GM18858 (cell line): Measurements from ENCODE around the gene TRAF3IP1.
"Not testable (repeated sequence)": the region's sequence is repeated elsewhere in the genome, so short reads cannot be mapped to it uniquely, and the experiment has no call there.

Experiments
- ATAC-seq: cut with Tn5 transposase; IDR thresholded peaks from one replicate; pipeline ENCODE4 v1.9.1; 2021; ENCODE audit not compliant: unreplicated experiment

The TRAF3IP1 gene

DNA sequence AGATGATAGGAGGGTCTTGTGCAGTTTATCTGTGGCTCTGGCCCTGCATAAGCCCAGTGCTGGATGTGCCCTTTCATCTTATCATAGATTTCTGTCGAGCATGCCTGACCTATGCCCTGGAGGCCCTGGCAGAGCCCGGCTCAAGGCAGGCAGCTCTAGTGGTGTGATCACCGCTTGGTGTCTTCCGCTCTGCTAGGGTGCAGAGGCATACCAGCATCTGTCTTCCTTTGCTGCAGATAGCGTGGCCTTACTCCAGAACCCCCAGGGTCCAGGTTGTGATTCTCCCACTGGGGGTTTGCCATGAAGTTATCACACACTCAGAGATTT lies 13.7 kb upstream of the TRAF3IP1 start:
- ATAC-seq: no peak

DNA sequence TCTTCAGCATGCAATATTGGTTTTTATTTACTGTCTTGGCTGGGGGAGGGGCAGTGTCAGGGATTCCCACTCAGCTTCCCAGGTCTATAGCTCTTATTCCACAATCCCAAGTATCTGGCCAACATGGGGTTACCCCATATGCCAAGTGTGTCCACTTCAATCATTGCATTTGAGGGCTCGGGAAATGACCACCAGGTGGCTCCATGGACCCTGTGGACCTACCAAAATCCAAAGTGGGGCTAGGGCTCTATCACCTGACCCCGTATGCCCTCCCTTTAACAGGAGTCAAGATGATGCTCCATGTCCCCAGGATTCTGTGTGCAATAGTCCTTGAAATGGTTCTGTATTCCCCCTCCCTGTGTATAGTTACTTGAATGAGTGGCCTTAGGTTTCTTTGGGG lies 12.1 kb upstream of the TRAF3IP1 start:
- ATAC-seq: no peak

DNA sequence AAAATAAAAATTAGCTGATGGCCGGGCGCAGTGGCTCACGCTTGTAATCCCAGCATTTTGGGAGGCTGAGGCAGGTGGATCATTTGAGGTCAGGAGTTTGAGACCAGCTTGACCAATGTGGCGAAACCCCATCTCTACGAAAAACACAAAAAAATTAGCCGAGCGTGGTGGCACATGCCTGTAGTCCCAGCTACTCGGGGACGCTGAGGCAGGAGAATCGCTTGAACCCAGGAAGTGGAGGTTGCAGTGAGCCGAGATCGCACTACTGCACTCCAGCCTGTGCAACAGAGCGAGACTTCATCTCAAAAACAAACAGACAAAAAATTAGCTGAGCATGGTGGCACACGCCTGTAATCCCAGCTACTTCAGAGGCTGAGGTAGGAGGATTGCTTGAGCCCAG lies 9.6 kb upstream of the TRAF3IP1 start:
- ATAC-seq: not testable (repeated sequence)

DNA sequence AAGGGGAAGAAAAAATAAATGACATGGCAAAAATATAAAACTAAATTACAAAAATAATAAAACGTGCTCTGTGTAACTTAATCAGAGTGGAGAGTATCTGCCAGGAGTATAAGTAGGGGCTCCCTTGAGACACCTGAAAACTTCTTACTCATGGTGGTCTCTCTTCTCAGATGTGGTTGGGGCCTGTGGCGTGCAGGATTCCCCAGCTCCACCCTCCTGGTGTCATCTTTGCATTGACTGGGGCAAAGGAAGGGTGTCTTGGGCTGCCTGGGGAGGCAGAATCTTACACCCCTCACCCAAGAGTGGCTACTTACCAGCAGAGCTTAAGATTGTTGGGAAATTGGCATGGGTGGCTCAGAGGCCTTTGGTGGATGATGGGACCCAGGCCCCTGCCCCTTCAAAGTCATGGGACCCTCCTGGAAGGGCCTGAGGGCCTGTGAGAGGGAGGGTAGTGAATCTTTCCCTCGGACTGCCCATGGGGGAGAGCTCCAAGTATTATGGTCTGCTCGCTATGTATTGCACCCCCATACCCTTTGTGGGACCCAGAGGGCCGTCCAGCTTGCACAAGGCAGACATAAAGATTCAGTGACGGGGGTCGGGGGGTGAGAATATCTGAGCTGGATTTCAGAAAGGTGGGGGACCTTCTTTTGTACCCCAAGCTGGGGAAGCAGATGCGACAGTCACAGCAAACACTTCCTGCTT lies 6.9 kb upstream of the TRAF3IP1 start:
- ATAC-seq: no peak

DNA sequence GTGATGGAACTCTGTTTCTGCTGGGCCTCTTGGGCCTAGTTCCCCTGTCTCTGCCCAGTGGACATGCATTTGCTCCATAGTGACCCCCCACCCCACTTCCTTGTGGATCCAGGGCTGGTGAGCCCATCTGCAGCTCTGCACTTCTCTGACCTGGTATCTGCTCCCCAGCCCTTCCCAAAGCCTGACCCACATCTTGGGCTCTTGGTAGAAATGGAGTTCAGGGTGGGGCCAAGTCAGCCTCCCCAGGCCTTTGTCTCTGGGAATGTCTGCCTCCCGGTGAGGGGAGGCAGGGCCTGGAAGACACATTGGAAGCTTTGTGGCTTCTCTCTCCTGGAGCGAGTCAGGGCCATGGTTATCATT lies 6.3 kb upstream of the TRAF3IP1 start:
- no peak for ATAC-seq

DNA sequence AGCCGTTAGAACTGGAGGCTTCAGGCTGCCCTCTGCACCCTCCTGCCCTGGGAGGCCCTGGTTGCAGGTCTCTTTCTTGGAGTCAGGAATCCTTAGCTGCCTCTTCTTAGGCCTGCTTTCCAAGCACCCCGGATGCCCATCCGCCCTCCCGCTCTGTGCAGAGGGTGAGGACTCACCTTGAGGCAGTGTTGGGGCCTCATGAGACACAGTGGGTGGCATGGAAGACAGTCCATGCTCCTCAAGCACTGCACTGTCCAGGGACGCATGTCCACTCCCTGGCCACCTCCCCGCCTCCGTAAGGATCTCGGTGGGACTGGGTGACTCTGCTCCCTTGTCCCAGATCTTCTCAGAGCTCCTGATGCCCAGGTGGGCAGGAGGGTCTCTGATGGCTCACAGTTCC lies 5.7 kb upstream of the TRAF3IP1 start:
- no peak for ATAC-seq

DNA sequence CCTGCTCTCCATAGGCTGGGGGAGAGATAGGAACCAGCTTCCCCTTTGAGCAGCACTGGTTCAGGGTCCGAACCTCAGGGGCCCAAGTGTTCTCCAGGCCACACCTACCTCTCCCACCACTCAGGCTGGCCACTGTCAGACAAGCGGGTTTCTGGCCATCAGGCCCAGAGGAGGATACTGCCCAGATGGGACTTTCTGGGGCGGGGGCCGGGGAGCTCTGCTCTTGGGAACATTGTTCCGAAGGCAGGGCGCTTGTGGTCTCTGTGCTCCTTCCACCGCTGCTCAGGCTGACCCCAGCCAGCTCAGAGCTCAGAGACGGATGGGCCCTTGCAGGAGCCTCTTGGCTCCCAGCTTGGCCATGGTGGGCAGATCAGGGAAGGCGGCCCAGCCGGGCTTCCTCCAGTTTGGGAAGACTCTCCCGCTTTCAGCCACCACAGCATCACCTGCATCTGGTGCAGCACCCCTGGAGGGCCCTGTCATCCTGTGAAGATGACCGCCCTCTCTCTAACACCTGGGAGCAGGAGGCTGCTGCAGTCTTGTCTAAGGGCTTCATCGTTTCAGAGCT lies 5.2 kb upstream of the TRAF3IP1 start:
- no peak for ATAC-seq

DNA sequence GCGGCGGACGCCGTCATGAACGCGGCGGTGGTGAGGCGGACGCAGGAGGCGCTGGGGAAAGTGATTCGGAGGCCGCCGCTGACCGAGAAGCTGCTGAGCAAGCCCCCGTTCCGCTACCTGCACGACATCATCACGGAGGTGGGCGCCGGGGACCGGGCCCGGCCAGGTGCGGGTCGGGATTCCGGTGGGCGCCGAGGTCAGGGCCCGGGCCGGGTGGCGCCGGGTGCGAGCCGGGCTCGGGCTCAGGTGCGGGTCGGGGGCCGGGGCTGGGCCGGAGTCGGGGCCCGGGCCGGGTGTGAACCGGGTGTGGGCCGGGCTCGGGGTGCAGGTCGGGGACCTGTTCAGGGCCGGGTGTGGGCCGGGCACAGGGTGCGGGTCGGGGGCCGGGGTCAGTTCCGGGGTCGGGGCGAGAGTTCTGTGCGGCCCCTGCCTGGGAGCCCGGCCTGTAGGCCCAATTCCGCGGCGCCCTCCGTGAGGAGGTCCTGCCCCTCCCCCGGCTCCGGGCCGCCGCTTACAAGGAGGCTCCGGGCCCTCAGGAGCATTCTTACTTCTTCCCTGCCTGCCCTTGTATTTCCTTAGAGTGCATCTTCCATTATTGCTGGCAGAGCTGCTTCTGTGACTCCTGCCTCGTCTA lies 447 bp downstream of the TRAF3IP1 start:
- no peak for ATAC-seq

DNA sequence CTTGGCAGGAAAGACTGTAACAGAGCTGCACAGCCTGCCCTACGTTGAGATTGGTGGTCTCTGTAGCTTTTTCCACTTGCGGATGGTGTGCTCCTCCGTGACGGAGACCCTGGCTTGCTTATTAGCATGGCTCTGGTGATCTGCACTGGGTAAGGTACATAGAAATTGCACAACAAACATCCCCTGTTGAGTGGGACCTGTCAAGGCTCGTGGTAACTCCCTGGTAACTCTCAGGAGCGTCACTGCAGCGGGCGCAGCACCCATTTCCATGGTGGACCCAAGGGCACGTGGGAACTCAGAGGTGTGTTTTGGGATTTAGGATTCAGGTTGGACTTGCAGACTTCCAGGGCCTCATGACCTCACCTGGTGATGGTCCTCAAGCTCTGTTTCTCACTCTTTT lies 1.1 kb downstream of the TRAF3IP1 start:
- ATAC-seq: no peak

DNA sequence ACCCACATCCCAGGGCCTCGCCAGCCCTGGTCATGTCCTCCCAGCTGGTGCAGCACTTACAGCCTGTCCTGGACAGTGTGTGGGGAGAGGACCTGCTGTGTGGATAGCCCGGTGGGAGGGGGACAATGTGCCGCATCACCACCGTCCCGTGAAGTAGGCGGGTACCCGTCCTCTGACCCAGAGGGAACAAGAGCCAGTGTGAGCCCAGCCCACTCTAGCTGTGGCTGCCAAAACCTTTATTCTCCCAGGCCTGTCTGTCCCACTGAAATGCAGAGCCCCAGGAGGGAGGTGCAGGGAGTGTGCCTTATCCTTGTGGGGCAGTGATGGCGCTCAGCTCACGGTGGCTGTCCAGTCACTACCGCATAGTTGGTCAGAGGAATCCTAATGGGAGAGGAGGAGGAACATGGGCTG lies 1.7 kb downstream of the TRAF3IP1 start:
- ATAC-seq: no peak

DNA sequence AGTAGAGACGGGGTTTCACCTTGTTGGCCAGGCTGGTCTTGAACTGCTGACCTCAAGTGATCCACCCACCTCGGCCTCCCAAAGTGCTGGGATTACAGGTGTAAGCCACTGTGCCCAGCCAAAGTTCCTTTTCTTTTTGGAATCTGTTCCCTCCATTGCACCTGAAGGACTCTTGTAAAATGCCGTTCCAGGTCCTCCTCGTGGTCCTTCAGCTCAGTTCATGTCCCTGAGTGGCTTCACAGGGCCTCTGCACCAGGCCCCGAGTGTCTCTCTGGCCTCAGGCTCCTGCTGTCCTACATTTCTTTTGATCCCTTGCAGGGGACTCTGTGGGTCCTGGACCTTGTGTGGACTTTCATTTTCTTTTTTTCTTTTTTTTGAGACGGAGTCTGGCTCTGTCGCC lies 3.9 kb downstream of the TRAF3IP1 start:
- not testable (repeated sequence) for ATAC-seq

DNA sequence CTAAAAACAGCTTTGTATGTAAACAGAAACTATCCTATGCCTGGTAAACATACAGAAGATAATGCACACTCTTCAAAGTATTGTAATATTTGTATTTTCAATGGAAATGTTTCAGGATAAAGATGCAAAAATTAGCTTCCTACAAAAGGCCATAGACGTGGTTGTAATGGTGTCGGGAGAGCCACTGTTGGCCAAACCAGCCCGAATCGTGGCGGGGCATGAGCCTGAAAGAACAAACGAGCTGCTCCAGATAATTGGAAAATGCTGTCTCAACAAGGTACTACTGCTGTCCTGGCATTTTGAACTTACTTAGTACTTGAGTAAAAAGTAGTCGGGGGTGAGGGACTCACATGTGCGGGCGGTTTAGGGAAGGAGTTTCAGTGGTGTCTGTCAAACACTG lies 5.4 kb downstream of the TRAF3IP1 start:
- ATAC-seq: no peak

DNA sequence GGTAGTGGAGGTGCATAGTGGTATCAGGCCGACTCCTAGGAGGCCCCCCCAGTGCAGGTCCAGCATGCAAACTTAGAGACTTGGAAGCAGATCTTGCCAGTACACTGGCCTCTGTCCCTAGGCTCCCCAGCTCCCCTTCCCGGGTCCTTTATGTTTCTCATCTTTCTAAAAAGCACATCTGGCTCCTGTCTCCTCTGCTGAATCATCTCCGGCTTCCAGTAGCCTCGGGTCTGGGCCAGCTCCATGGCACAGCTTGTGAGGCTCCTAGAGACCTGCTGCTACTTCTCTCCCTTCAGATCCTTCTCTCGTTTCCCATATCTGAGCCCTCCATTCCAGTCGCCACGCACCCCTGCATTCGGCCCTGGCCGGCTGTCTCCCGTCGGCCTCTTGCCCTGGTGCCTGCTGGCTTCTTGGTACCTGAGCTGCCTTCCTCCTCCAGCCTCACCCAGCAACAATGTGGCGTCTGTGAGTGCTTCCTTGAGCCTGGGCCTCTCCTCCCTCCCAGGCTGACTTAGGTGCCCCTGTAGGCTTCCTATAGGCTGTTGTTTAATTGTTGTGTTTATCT lies 6.6 kb downstream of the TRAF3IP1 start:
- ATAC-seq: no peak

DNA sequence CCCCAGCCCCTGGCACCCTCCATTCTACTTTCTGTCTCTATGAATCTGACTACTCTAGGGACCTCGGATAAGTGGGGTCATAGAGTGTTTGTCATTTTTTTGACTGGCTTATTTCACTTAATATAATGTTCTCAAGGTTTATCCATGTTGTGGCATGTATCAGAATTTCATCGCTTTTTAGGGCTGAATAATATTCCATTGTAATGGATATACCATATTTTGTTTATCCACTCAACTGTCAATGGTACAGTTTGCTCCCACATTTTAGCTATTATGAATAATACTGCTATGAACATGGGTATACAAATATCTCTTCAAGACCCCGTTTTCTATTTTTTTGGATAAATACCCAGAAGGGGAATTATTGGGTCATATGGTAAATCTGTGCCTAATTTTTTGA lies 7.4 kb downstream of the TRAF3IP1 start:
- no peak for ATAC-seq

DNA sequence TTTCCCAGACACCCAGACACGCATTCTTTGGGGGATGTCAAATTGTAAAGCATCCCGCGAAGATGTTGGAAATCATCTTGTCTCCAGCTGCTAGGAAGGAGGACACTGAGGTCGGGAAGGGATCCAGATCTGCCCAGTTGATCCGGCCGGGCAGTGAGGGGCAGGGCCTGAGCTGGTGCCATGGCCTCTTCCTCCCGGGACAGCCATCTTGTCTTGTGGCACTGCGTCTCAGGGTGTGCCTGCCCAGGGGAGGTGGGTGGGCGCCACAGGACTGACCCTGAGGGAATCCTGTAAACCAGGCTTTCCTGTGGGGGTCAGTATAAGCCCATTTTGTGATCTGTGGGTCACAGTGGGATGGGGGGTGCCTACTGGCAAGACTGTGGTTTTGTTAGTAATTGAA lies 10.1 kb downstream of the TRAF3IP1 start:
- ATAC-seq: no peak

DNA sequence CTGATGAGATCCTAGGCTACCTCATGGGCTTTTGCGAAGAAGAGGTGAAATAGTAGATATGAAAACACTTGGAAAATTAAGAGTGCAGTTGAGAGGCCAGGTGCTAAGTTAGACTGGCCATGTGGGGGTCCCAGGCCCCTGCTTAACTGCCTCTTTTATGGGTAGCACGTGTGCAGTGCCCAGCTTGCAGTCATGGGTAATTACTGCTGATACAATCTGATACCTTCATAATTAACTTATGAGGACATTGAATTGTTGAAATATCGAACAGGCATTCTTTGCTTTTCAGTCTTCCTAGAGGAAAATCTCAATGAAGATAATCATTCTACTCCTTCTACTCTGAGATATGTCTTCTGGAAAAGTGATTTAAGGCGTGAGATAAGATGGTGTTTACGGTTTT lies 11.6 kb downstream of the TRAF3IP1 start:
- no peak for ATAC-seq

DNA sequence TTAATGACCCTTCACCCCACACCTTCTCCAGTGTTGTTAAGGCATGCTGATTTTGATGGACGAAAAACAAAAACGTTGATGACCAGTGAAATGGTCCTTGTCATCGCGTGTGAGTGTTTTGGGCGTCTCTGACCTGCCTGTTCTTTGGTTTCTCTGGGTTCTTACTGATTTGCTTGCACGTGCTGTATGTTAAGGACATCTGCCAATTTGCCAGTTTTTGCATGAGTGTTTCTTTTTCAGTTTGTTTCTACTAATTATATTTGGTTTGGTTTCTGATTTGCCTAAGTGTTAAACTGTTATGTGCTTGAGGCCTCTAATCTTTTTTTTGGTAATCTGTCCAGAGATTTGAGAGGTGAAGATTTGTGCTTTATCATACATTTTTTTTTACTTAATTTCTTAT lies 14.6 kb downstream of the TRAF3IP1 start:
- no peak for ATAC-seq

DNA sequence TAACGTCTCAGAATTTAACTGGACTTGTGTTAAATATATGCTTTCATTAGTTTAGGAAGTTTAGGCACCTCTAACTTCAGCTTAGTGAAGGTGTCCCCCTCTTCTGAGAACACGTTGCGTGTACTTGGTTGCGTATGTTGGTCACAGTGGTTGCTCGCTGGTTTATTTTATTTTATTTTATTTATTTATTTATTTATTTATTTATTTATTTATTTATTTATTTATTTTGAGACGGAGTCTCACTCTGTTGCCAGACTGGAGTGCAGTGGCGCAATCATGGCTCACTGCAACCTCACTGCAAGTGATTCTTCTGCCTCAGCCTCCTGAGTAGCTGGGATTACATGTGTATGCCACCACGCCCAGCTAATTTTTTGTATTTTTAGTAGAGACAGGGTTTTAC lies 15.3 kb downstream of the TRAF3IP1 start:
- not testable (repeated sequence) for ATAC-seq

DNA sequence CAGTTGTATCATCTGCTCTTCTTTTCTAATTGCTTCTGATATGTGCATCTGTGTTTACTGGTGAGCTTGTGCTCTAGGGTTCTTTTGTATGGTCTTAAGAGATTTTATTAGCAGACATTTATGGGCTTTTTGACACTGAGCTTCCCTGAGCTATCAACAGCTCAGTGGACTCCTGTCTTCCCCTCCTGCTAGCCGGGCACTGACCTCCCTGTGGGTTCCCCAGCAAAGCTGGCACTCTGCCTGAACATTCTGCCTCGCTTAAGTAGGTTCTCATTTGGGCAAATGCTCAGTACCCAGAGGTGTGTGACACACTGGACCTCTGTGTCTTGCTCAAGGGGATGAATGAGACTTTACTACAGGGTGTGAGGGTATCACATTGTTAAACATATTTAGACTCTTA lies 15.8 kb downstream of the TRAF3IP1 start:
- ATAC-seq: no peak

DNA sequence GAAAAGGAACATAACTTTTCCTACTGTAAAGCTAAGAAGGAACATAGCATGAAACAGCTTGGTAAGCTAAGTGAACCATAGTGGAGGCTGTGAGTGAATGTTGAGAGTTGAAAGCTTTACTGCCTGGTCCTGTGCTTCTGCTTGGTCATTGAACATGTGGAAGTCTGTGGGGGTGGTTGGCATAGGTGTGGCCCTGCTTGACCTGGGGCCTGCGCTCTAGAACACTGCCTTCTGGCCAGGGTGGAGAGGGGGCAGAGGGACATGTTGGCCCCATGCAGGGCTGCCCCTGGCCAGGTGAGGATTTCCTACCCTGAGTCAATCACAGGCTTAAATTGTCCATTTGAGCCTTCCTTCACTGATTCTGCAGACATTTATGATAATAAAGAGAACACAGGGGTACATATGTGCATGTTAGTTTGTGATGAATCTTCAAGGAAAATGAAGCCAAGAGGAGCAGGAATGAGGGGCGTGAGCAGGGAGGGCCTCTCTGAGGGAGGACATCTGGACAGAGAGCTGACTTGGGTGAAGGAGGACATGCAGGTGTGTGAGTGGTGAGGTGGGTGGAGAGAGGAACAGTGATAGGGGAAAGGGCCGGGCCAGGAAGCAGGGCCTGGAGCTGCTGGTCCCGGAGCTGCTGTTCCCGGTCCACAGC lies 16.6 kb downstream of the TRAF3IP1 start:
- no peak for ATAC-seq

DNA sequence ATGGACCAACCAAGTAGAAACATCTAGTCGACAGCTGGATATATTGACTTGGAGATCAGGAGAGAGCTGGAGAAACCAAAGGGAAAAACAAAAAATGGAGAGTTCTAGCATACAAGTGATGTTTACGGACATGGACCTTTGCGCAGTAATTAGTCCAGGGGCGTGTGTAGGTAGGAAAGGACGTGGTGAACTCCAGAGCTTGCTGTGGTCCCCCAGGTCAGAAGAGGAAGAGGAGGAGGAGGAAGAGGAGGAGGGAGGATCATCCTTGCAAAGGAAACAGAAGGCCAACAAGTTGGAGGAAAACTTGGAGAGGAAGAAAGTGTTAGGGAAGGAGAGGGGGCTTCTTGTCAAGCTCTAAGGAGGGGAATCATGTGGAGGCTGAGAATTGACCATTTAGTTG lies 17.5 kb downstream of the TRAF3IP1 start:
- no peak for ATAC-seq
